ENCODE data around the gene ACTC1. TPM values are rescaled to one million over a fixed set of nuclear protein-coding genes. Genes with fewer than 3 reads are reported as not detected.

Gene ACTC1
- total and polyA plus RNA-seq, 2 of the 13 experiments (the other 11 are each of a cell fraction or from before 2014, with no cell fraction given), result not detected

- H3K4me2 ChIP-seq (ENCODE audit: low read depth, low read length), result no peak overlapping the region
- no peaks in the 10 kb centered on the region for H4K20me1 ChIP-seq (ENCODE audit: insufficient read depth, low read length)
- H3K4me1 ChIP-seq (ENCODE audit: insufficient read depth, low read length), result no peaks in the 10 kb centered on the region
- no peaks in the 10 kb centered on the region for H3K9me3 ChIP-seq (ENCODE audit: low read length)
- no peaks in the 10 kb centered on the region for H3K27me3 ChIP-seq (ENCODE audit: control insufficient read depth in 1 of 2, insufficient read depth in 2 of 2, low read length in 2 of 2)
- H3K9ac ChIP-seq (ENCODE audit: insufficient read depth, low read depth, low read length), result no peak overlapping the region
- DNase-seq (ENCODE audit: low spot score) (no peak), FAIRE-seq (no peak), ATAC-seq (no peak)
- H2AFZ ChIP-seq (ENCODE audit: low read length), result no peak overlapping the region
- no peaks in the 10 kb centered on the region for H3K36me3 ChIP-seq (replicated peaks in 1 of 2; ENCODE audit: control insufficient read depth in 1 of 2, insufficient read depth in 2 of 2, low read length in 2 of 2)
- in situ Hi-C loops (cut with HindIII; ENCODE audit: extremely low pct_ligation_motif_present, low pct_unique_long_range_greater_than_20kb) (no loop called here), intact Hi-C loops (cut with micrococcal nuclease; ENCODE audit: unreplicated experiment) (no loop called here)
- ChIA-PET POLR2A (no interaction called here), CTCF (ENCODE audit: low intra/inter-chr PET ratio, low total read pairs) (no interaction called here)
- 9% methylated on average over 6 of the region's 6 CpGs for WGBS (ENCODE audit: low lambda C conversion rate)
- H3K4me3 ChIP-seq (replicated peaks in 1 of 3; ENCODE audit: insufficient read depth in 1 of 3, low read depth in 2 of 3, low read length in 3 of 3), result no peak overlapping the region
- no TSS peak for BruUV-seq (replicated peaks)
- H3K79me2 ChIP-seq (ENCODE audit: insufficient read depth, low read length), result no peaks in the 10 kb centered on the region
- H3K27ac ChIP-seq (ENCODE audit: extremely low read length, insufficient read depth, low read length), result no peak overlapping the region
- TF ChIP-seq HOXA3 (CRISPR knock-in tag; IDR thresholded peaks at IDR 0.05) (no peak), ATF6 (CRISPR knock-in tag; conservative IDR thresholded peaks at IDR 0.05) (no peak), ZMYM2 (CRISPR knock-in tag; IDR thresholded peaks at IDR 0.05) (no peak), RFXANK (CRISPR knock-in tag; IDR thresholded peaks at IDR 0.05) (no peak), ZNF354B (CRISPR knock-in tag; IDR thresholded peaks at IDR 0.05) (no peak), MATR3 (CRISPR knock-in tag; IDR thresholded peaks at IDR 0.05) (no peak), SNRNP70 (IDR thresholded peaks at IDR 0.05; ENCODE audit: low read depth, low read length) (no peak), ZNF264 (CRISPR knock-in tag; IDR thresholded peaks at IDR 0.05) (no peak), HIVEP1 (CRISPR knock-in tag; IDR thresholded peaks at IDR 0.05) (no peak), YY1 (IDR thresholded peaks at IDR 0.05; ENCODE audit: insufficient read depth, insufficient replicate concordance, low read depth, low read length) (no peak), GATAD2A (CRISPR knock-in tag; IDR thresholded peaks at IDR 0.05) (no peak), GMEB2 (CRISPR knock-in tag; IDR thresholded peaks at IDR 0.05; ENCODE audit: low read depth) (no peak), NFRKB (IDR thresholded peaks at IDR 0.05) (no peak), SNAPC4 (CRISPR knock-in tag; IDR thresholded peaks at IDR 0.05) (no peak)
- TF ChIP-seq, protein P1, sequence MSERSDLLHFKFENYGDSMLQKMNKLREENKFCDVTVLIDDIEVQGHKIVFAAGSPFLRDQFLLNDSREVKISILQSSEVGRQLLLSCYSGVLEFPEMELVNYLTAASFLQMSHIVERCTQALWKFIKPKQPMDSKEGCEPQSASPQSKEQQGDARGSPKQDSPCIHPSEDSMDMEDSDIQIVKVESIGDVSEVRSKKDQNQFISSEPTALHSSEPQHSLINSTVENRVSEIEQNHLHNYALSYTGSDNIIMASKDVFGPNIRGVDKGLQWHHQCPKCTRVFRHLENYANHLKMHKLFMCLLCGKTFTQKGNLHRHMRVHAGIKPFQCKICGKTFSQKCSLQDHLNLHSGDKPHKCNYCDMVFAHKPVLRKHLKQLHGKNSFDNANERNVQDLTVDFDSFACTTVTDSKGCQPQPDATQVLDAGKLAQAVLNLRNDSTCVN (CRISPR knock-in tag; IDR thresholded peaks at IDR 0.05; ENCODE audit: borderline replicate concordance), result no peak
Measured at GRCh38 chr15:34837246-34838016, 42.1 kb upstream of the ACTC1 start.

Data from HepG2 (cell line).